GM19324 (cell line): ENCODE measurements around the gene FOXA3.

Experiments used
- ATAC-seq: cut with Tn5 transposase; IDR thresholded peaks from one replicate; pipeline ENCODE4 v1.9.1; 2021; ENCODE audit warnings: mild to moderate bottlenecking, moderate library complexity; ENCODE audit not compliant: unreplicated experiment, low FRiP score

FOXA3 gene

GRCh38 chr19:45863840-45864628, at the start of gene FOXA3:
Gene FOXA3 (plus strand): TSS chr19:45864326. CDS start chr19:45864457, 131 bp downstream.
- peak; percentile 30 for ATAC-seq

DNA sequence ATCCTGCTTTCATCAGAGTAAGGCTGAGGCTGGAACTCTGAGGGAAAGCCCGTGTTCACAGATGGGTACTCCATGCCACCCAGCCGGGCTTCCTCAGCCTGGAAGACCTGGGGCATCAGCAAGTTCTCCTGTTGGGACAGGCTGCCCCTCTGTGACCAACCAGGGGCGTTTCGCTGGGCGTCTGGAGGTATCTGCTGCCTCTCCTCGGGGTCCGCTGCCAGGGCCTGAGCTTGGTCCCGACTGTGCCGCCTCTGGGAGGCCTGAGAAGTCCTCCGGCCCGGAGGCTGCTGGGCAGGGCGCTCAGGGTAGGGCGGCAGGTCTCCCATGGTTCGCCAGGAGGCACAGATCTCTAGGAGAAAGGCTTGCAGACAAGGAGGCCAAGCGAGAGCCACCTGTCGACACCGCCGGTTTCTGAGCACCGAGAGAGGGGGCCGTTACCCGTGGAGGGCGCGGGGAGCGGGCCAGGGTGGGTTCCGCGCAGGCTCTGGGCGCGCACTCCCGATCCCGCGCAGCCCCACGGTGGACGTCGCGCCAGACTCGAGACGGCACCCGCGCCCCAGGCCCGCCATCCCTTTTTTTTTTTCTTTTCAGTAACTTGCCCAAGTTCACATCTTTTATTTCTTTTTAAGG, 49.2 kb upstream of the FOXA3 start, which contains the start of gene RSPH6A:
Gene RSPH6A, minus strand, starts transcription at position 458 of the 630 bp plus-strand sequence. Its CDS starts 132 bp downstream, at position 326.
- ATAC-seq: no peak

- no peak for ATAC-seq
Observed at GRCh38 chr19:45815481-45816216, 48.5 kb upstream of the FOXA3 start.

- no peak for ATAC-seq
Observed at GRCh38 chr19:45816236-45817009, 47.7 kb upstream of the FOXA3 start.

GRCh38 chr19:45817010-45817724, 47.0 kb upstream of the FOXA3 start:
- peak; percentile 84 for ATAC-seq

DNA sequence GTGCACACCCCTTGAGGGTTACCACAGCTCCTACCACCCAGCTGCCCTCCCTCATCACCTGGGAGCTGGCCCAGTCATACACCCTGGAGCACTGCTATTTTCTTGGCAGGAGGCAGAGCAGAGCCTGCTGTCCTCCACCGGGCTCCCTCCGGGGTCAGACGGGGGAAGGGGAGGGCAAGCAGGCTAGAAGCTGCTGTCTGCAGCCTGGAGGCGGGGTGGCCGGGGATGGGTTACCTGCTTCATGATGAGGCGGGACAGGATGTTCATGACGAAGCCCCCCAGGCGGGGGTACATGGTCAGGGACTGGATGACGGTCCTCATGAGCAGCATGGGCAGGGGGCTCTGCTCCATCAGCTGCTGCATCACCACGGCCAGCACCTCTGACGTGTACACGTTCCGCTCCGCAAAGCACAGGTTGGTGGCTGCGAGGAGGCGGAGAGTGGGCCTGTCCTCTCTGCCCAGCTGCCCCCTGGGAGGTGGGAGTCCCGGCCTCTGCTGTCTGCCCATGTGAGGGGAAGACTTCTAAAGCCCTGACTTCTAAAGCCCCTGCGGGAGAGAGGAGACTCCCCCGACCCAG, 46.3 kb upstream of the FOXA3 start:
- ATAC-seq: peak; percentile 11

GRCh38 chr19:45819769-45820168, 44.4 kb upstream of the FOXA3 start:
- ATAC-seq: no peak

DNA sequence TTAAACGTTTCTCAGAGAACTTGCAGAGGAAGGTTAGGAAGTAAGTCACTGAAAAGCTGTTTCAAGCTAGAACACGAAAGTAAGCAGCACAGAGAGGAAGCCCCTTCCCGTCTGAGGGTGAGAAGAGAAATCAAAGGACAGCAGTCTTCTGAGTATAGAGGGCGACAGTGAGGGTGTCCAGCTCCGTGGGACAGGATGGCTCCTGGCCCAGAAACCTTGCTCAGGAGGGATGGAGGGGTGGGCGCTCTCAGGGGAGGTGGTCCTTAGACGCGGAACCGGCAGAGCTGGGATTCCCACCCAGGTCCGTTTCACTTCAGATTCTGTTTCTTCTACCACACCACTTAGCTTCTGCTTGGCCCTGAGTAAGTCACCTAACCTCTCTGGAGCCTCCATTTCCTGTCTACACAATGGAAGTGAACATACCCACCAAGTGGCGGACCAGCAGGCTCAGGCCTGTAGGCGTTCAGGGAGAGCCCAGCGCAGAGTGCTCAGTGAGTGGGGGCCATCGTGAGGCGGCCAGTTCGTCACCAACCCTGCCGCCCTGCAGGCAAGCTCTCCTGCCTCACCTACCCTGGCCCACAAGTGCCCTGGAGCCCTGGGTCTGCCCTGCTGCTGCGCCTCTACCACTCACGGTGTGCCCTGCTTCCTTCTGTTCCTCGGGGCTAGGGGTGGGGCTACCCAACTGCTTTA, 43.6 kb upstream of the FOXA3 start:
- no peak for ATAC-seq

- no peak for ATAC-seq
Observed at GRCh38 chr19:45821103-45821521, 43.0 kb upstream of the FOXA3 start.

DNA sequence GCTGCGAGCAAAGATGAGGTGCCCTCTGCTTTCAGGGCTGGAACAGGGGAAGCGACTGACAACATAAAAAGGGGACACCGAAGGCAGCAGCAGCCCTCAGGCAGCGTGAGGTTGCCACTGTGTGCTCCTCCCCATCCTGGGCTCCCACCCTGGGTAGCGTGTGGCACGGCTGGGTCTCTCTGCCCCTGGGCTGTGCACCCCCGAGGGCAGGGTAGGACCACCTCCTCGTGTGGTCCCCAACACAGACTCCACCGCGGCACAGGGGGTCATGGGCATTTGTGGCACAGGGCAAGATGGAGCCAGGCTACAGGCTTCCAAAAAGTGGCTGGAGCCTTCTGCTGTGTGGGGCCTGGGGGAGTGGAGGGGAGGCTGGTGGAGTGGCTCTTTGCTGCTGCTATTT, 42.6 kb upstream of the FOXA3 start:
- no peak for ATAC-seq

- no peak for ATAC-seq
Observed at GRCh38 chr19:45822716-45823115, 41.4 kb upstream of the FOXA3 start.

DNA sequence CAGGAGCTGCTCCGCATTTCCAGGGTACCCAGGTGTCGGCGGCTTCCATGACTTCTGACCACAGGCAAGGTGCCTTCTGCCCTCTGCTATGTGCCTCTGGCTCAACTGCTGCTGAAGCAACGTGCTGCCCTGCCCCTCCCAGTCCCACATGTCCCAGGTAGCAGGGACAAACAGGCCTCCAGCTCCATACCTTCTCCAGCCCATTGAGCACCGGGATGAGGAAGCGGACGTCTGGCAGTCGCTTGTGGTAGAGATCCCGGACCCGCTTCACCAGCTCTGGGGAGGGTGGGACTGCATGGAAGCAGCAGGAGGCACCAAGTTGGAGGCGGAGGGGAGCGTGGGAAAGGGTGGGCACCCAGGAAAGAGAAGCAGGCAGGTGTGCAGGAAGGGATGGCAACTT, 40.9 kb upstream of the FOXA3 start:
- no peak for ATAC-seq

DNA sequence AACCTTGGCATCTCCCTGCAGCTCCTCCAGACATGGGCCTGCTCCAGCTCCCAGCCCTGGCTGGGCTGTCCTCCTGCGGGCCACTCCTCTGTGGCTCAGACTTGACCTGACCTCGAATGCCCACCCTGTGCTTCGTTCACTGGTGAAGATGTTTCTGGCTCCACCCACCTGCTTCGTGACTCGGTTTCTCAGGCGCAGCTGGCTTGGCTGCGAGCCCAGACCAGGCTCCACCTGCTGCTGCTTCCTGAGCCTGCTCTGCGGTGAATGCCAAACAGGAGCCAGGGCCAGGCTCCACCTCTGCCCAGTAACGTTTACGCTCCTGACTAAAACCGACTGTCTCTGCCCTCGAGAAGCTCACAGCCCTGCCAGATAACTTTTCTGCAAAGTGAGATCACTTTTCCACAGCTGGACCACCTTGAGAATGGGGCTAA, 40.1 kb upstream of the FOXA3 start:
- no peak for ATAC-seq

DNA sequence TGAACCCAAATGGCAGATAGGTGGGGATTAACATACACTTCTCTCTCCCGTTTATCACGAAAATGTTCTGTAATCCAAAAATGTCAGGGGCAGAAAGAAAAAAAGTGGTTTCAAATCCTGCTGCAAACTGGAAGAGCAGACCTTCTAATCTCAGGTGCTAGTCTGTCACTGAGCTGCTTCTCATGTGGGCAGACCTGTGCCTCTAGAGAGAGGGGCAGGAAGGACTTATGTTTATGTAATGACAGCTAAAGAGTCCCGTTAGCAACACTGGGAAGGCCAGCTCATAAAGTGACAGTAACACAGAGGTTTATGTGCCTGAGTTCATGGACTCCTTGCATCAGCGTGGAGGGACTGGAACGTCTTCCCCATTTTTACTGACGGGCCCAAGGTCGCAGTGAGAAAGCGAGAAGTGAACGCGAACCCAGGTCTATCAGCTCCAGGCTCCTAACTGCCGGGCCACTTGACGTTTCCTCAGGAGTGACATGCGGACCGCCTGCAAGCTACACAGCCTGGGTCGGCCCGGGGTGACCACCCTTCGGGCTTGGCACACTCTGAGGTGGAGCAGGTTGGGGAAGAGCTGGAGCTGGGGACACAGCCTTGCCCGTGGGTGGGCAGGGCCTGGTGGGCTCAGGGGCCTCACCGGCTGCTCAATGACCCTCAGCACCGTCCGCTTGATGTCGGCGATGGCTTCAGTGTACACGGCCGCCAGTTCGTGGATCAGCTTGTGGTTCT, 39.4 kb upstream of the FOXA3 start:
- ATAC-seq: no peak

DNA sequence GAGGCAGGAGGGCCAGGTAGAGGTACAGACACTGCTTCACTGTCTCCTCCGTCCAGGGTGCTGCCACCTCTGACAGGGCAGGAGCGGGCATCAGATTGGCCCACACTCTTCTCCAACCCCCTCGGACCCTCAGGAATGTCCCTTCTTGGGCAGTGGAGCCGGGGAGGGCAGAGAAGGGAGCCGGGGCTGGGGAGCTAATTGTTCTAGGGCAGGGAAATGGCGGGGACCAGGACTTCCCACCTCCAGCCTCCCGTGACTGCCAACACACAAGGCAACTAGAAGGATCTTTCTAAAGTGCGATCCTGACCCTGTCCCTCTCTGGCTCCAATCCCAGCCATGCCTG, 38.9 kb upstream of the FOXA3 start:
- ATAC-seq: no peak

DNA sequence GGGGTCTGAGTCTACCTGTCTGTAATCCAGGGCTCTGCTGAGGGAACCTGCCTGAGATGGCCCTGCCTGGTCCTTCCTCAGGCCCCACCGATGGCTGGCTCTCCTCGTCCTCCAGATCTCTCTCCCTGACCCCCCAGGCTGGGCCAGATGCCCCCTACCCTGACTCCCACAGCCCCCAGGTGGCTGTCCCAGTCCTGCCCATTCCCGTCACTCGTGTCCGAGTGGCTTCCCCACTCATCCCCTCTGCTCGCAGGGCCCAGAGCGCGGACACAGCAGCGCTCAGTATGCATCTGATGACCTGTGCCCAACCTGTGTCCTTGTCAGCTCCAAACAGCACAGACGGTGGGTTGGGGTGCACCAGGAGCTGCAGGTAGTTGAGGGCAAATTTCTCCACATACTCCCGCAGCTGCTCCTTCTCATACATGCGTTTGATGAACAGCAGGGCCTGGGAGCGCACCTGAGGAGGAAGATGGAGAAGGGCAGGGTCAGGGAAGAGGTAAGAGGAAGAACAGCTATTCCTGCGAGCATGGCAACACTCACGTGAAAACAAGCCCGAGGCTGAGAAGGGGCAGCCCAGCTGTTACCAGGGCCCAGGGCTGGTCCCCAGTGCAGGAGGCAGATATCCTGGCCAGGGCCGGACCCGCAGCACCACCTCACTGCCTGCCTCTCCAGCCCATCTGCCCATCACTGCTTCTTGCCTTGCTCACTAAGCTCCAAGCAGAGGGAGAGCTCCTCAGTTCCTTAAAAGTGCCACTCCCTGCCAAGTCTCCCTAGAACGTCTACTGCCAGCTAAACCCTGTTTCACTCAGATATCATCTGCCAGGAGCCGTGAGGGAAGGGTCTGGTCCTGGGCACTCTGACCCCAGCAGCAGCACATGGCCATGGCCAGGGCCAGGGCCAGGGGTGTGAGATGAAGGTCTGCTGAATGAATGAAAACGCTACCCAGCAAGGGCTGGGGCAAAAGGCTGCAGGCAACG, 37.9 kb upstream of the FOXA3 start:
- ATAC-seq: no peak

GRCh38 chr19:45826934-45827333, 37.2 kb upstream of the FOXA3 start:
- no peak for ATAC-seq
